HG03521 (cell line): Measurements from ENCODE around the gene SETD3.

ENCODE experiments used
- ATAC-seq: cut with Tn5 transposase; IDR thresholded peaks from one replicate; pipeline ENCODE4 v1.9.1; 2021; ENCODE audit warnings: mild to moderate bottlenecking, moderate library complexity; ENCODE audit not compliant: unreplicated experiment

The SETD3 gene

GRCh38 chr14:99516871-99517642 is 36.4 kb upstream of the SETD3 start:
- ATAC-seq, result no peak

GRCh38 chr14:99516156-99516870 is 35.7 kb upstream of the SETD3 start:
- no peak for ATAC-seq

GRCh38 chr14:99515301-99516155 is 34.9 kb upstream of the SETD3 start:
- no peak for ATAC-seq

GRCh38 chr14:99514552-99515300 is 34.1 kb upstream of the SETD3 start:
- no peak for ATAC-seq

- ATAC-seq, result no peak
Measured at GRCh38 chr14:99513946-99514551, 33.4 kb upstream of the SETD3 start.

GRCh38 chr14:99513183-99513694 is 32.6 kb upstream of the SETD3 start:
- ATAC-seq, result no peak

GRCh38 chr14:99512571-99513182 is 32.0 kb upstream of the SETD3 start:
- no peak for ATAC-seq

GRCh38 chr14:99512110-99512449 is 31.4 kb upstream of the SETD3 start:
- ATAC-seq, result no peak

GRCh38 chr14:99511421-99512109 is 30.9 kb upstream of the SETD3 start:
- no peak for ATAC-seq

- ATAC-seq, result no peak
Measured at GRCh38 chr14:99510556-99511139, 30.0 kb upstream of the SETD3 start.

GRCh38 chr14:99509871-99510555 is 29.4 kb upstream of the SETD3 start:
- ATAC-seq, result no peak

GRCh38 chr14:99508896-99509629 is 28.4 kb upstream of the SETD3 start:
- no peak for ATAC-seq

GRCh38 chr14:99507860-99508640 is 27.4 kb upstream of the SETD3 start:
- ATAC-seq, result no peak

- no peak for ATAC-seq
Measured at GRCh38 chr14:99506276-99506675, 25.6 kb upstream of the SETD3 start.

GRCh38 chr14:99505089-99505488 is 24.4 kb upstream of the SETD3 start:
- ATAC-seq, result no peak

- ATAC-seq, result no peak
Measured at GRCh38 chr14:99503848-99504453, 23.3 kb upstream of the SETD3 start.
